GM10248 (cell line): Measurements from ENCODE around the gene MYO3A.

ENCODE experiments used
- CTCF ChIA-PET: fragments of 300-600 bp; sonication (Branson Sonifier 250); formaldehyde crosslinking; extraction: SDS; loops from one replicate; lab custom pipeline; 2021; ENCODE audit warnings: antibody characterized with exemption; lab: Yijun Ruan, JAX
- POLR2A ChIA-PET: fragments of 350-650 bp; sonication (Branson Sonifier 250); formaldehyde crosslinking; extraction: SDS; loops from one replicate; lab custom pipeline; 2020; ENCODE audit warnings: antibody characterized with exemption; lab: Yijun Ruan, JAX
- DNase-seq: peaks from one replicate; pipeline ENCODE4 v3.0.0; 2012; ENCODE audit errors: extremely low spot score
- CTCF ChIP-seq: IDR thresholded peaks from 2 replicates; pipeline ENCODE4 v1.5.1; 2012; ENCODE audit warnings: mild to moderate bottlenecking, low read depth; ENCODE audit errors: extremely low read depth, missing control alignments, control extremely low read depth

Gene MYO3A

GRCh38 chr10:26219676-26220075, 285.6 kb downstream of the MYO3A start:
- no peak for TF ChIP-seq CTCF
- DNase-seq = no peak
- ChIA-PET CTCF (no interaction called here), POLR2A (no interaction called here)

GRCh38 chr10:26220901-26221300, 286.9 kb downstream of the MYO3A start:
- no peak for DNase-seq
- ChIA-PET CTCF (no interaction called here), POLR2A (no interaction called here)
- TF ChIP-seq CTCF = no peak

GRCh38 chr10:26221541-26221940, 287.5 kb downstream of the MYO3A start:
- no peak for TF ChIP-seq CTCF
- POLR2A ChIA-PET = no interaction called here
- CTCF ChIA-PET = no interaction called here
- DNase-seq = no peak

GRCh38 chr10:26222563-26222962, 288.5 kb downstream of the MYO3A start:
- DNase-seq = no peak
- TF ChIP-seq CTCF = no peak
- POLR2A ChIA-PET = no interaction called here
- CTCF ChIA-PET = no interaction called here

- ChIA-PET CTCF (interaction anchor here (1.4 to 2.6 kb wide), 2 partner anchors 14 to 17 kb away, joined by 3 to 9 read pairs; no protein-coding TSS in a partner anchor), POLR2A (no interaction called here)
- DNase-seq = no peak
- TF ChIP-seq CTCF = no peak
Measured at GRCh38 chr10:26225322-26225721, 291.3 kb downstream of the MYO3A start.

GRCh38 chr10:26227786-26228185, 293.8 kb downstream of the MYO3A start:
- no peak for TF ChIP-seq CTCF
- ChIA-PET POLR2A (no interaction called here), CTCF (interaction anchor here (0.9 to 1.5 kb wide), 3 partner anchors 8 to 11 kb away, joined by 3 to 4 read pairs (median 4); no protein-coding TSS in a partner anchor)
- DNase-seq = no peak

GRCh38 chr10:26232174-26232573, 298.1 kb downstream of the MYO3A start:
- DNase-seq = no peak
- CTCF ChIA-PET = no interaction called here
- POLR2A ChIA-PET = no interaction called here
- no peak for TF ChIP-seq CTCF
